Astrocyte of the spinal cord (primary cell): Measurements from ENCODE around the gene IL16.
A peak's percentile ranks its signal among the peaks of the same experiment; 100 is the strongest.

Experiments
- DNase-seq: peaks from one replicate; pipeline ENCODE4 v3.0.0; 2011; ENCODE audit warnings: low read depth, low spot score
- H3K4me3 ChIP-seq: 2 replicates; pipeline ENCODE4 v1.5.1; 2011; ENCODE audit warnings: low read depth, mild to moderate bottlenecking, low read length, moderate library complexity
- CTCF ChIP-seq: IDR thresholded peaks from 2 replicates; pipeline ENCODE4 v1.5.1; 2012; ENCODE audit warnings: low read depth, mild to moderate bottlenecking, low read length, inconsistent platforms
- in situ Hi-C: cut with HindIII; loops from 2 replicates; pipeline ENCODE4 v1.10.0; 2017; ENCODE audit warnings: low sequenced_read_pairs

IL16 gene

DNA sequence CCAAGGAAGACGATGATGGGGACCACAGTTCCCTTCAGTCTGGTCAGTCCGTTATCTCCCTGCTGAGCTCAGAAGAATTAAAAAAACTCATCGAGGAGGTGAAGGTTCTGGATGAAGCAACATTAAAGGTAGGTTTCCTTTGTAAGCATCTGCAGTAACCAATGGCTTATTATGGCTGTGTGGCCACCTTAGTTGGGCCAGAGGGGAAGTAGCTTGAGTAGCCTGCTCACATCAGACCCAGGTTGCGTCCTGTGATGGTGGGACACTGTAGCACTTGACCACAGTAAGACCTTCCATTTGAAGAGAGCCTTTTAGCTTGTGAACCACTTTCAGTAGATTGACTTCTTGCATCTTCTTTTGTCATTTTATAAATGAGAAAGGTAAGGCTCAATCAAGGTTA is 104.7 kb downstream of the IL16 start:
- no peak for TF ChIP-seq CTCF
- in situ Hi-C loops: no loop called here
- H3K4me3 ChIP-seq: no peak overlapping the region
- no peak for DNase-seq

- TF ChIP-seq CTCF: no peak
- in situ Hi-C loops: no loop called here
- H3K4me3 ChIP-seq: no peak overlapping the region
- DNase-seq: no peak
Observed at GRCh38 chr15:81301815-81302399, 105.2 kb downstream of the IL16 start.

GRCh38 chr15:81302701-81303109 is 106.0 kb downstream of the IL16 start:
- in situ Hi-C loops: no loop called here
- TF ChIP-seq CTCF: no peak
- DNase-seq: no peak
- no peak overlapping the region for H3K4me3 ChIP-seq

DNA sequence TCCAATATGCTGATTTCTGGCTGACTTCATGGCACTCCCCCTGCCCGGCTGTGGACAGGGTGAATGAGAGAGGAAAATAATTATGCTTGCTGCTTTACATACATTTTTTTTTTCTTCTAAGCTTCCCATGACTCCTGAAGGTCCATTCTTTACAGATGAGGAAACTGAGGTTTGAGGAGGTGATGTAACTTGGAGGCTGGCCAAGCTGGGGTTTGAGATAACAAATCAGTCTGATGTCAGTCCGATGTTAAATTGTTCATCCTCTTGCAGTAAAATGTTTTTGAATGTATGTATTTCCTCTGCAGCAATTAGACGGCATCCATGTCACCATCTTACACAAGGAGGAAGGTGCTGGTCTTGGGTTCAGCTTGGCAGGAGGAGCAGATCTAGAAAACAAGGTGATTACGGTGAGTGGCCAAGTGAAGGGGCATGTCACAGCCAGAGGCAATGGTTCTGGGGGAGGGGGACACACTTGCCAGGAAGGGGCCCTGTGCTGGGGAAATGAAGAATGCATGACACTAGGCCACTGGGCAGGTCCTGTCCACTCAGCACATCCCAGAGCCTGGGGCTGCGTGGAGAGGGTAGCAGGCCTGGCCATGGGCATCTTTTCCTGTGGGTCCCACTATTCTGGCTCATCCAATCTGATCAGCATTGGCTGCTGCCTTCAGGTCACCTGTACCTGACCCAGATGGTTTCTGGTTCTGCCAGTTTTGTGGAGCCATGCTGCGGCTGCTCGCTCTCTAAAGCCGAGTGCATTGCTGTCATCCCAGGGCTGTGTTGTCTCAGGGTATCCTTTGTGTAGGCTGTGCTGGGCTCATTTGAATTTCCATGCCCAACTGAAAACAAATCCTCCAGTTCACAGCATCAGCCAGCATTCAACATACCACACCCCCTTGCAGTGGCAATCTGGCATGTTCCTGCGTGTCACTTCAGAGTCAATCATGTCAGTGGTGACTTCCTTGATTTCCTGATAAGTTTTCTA is 106.9 kb downstream of the IL16 start:
- no peak for TF ChIP-seq CTCF
- DNase-seq: no peak
- no peak overlapping the region for H3K4me3 ChIP-seq
- in situ Hi-C loops: no loop called here

DNA sequence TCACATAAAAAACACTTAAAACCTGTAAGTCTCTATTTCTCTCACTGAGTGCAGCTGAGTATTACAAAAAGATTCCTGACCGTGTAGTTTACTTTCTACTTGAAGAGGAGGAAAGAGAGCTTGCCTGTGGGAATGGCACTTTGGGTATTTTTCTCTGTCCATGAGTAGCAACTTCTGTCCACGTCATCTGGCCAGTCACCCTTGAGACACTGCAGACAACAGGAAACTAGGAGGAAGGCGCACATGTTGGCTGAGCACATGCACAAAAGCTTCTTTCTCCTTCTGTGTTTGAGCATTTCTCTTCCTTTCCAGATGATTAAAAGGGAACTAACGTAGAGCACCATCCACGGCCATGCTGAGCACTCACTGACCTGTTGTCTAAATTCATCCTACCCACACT is 107.5 kb downstream of the IL16 start:
- no peak for TF ChIP-seq CTCF
- no peak overlapping the region for H3K4me3 ChIP-seq
- in situ Hi-C loops: no loop called here

DNA sequence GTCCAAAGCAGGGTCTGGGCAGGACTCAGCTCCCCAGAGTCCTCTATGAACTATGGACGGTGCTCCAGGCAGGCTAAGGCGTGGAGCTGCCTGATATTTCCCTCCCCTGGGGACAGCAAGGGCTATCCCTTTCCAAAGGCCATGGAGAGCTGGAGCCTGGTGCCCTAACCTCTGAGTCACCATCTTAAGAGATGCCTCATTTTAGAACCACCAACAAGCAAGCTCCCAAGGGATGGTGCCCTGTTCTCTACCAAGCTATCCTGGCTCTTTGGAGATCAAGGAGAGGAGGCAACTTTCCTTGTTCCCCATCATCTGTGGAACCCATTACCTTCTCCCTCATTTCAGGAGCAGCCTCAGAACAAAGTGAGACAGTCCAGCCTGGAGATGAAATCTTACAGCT is 111.6 kb downstream of the IL16 start:
- DNase-seq: no peak
- no peak overlapping the region for H3K4me3 ChIP-seq
- in situ Hi-C loops: no loop called here
- TF ChIP-seq CTCF: no peak

More for the DNA sequence above, 107.5 kb downstream of the IL16 start:
- DNase-seq: peak; percentile 48
